B cell (primary cell): ENCODE data around the gene PML. TPM values are rescaled to one million over a fixed set of nuclear protein-coding genes. Genes with fewer than 3 reads are reported as not detected.

Source experiments
- ATAC-seq: fragments of 200-7000 bp; cut with Tn5 transposase; one replicate; pipeline ENCODE4 v1.10.0; 2021; ENCODE audit warnings: low read depth, mild to moderate bottlenecking, moderate number of reproducible peaks, moderate library complexity
- CTCF ChIA-PET: fragments of 350-600 bp; sonication (Branson Sonifier 250); formaldehyde crosslinking; loops from one replicate; lab custom pipeline; 2021; ENCODE audit warnings: antibody characterized with exemption, inconsistent platforms; lab: Charles Lee
- POLR2A ChIA-PET: fragments of 350-600 bp; sonication (Branson Sonifier 250); formaldehyde crosslinking; loops from one replicate; lab custom pipeline; 2021; ENCODE audit warnings: antibody characterized with exemption; lab: Charles Lee
- DNase-seq: peaks from one replicate; pipeline ENCODE4 v3.0.0; 2013
- H2AFZ ChIP-seq: 2 replicates; pipeline ENCODE4 v1.6.1; 2012; ENCODE audit warnings: mild to moderate bottlenecking, low read depth, low read length; ENCODE audit not compliant: insufficient read depth, poor library complexity, severe bottlenecking
- H3K27ac ChIP-seq, 2 donors: 1 replicate in 1 of 2; 2 replicates in 1 of 2; pipeline ENCODE4 v1.5.1; 2012 to 2013; ENCODE audit warnings: low read length in 2 of 2, mild to moderate bottlenecking in 2 of 2, moderate library complexity in 1 of 2
- H3K27me3 ChIP-seq, 4 experiments: fragments of 200-600 bp in 1 of 4; sonication (generic) in 1 of 4; replicated peaks in 1 of 4; 1 replicate in 2 of 4; 2 replicates in 2 of 4; pipeline versions ENCODE4 v1.6.1 to v1.7.0; 2013 to 2016; ENCODE audit warnings: low read length in 3 of 4, mild to moderate bottlenecking in 2 of 4, mixed read lengths in 1 of 4, moderate library complexity in 1 of 4; ENCODE audit not compliant: insufficient read depth in 4 of 4, control insufficient read depth in 3 of 4; ENCODE audit errors: control extremely low read depth in 1 of 4
- H3K36me3 ChIP-seq, 2 experiments: replicated peaks in 1 of 2; 1 replicate in 1 of 2; 2 replicates in 1 of 2; pipeline versions ENCODE4 v1.6.1 to v1.7.1; 2013; ENCODE audit warnings: low read length in 1 of 2; ENCODE audit not compliant: insufficient read depth in 2 of 2, control insufficient read depth in 1 of 2; ENCODE audit errors: control extremely low read depth in 1 of 2, extremely low read depth in 1 of 2
- H3K4me1 ChIP-seq, 2 donors: fragments of 200-600 bp in 1 of 2; sonication (generic) in 1 of 2; 1 replicate in 1 of 2; 2 replicates in 1 of 2; pipeline versions ENCODE4 v1.5.1 to v1.6.1; 2013 to 2017; ENCODE audit warnings: low read length in 2 of 2; ENCODE audit not compliant: control insufficient read depth in 2 of 2, insufficient read depth in 2 of 2
- H3K4me2 ChIP-seq: replicated peaks from 2 replicates; pipeline ENCODE3; 2012; ENCODE audit warnings: mild to moderate bottlenecking, low read depth, low read length; ENCODE audit not compliant: poor library complexity, severe bottlenecking
- H3K4me3 ChIP-seq, 5 experiments: fragments of 200-600 bp in 1 of 5; sonication (generic) in 1 of 5; 1 replicate in 3 of 5; 2 replicates in 2 of 5; pipeline versions ENCODE4 v1.5.1 to v1.7.0; 2011 to 2016; ENCODE audit warnings: low read length in 4 of 5, mild to moderate bottlenecking in 4 of 5, low read depth in 2 of 5, control low read depth in 1 of 5, moderate library complexity in 1 of 5; ENCODE audit not compliant: insufficient read depth in 1 of 5; ENCODE audit errors: control extremely low read depth in 1 of 5, extremely low read depth in 1 of 5
- H3K79me2 ChIP-seq: fragments of 200-600 bp; sonication (generic); one replicate; pipeline ENCODE4 v1.6.0; 2016; ENCODE audit warnings: low read length; ENCODE audit not compliant: control insufficient read depth, insufficient read depth
- H3K9ac ChIP-seq: fragments of 200-600 bp; sonication (generic); 2 replicates; pipeline ENCODE4 v1.6.1; 2017; ENCODE audit warnings: mild to moderate bottlenecking, low read length, moderate library complexity
- H3K9me3 ChIP-seq, 3 donors: one replicate each; pipeline versions ENCODE4 v1.6.1 to v1.7.1; 2013; ENCODE audit warnings: low read length in 2 of 3; ENCODE audit not compliant: control insufficient read depth in 2 of 3, insufficient read depth in 1 of 3; ENCODE audit errors: control extremely low read depth in 1 of 3
- H4K20me1 ChIP-seq: 2 replicates; pipeline ENCODE4 v1.6.0; 2012; ENCODE audit warnings: mild to moderate bottlenecking, low read length; ENCODE audit not compliant: insufficient read depth, control insufficient read depth, poor library complexity, severe bottlenecking
- H3K27ac Mint-ChIP-seq: one replicate; pipeline ENCODE4 v1.8.0; 2021; ENCODE audit warnings: mixed read lengths
- H3K27me3 Mint-ChIP-seq: one replicate; pipeline ENCODE4 v1.8.0; 2021; ENCODE audit warnings: mixed read lengths
- H3K4me1 Mint-ChIP-seq: one replicate; pipeline ENCODE4 v1.8.0; 2021; ENCODE audit warnings: mixed read lengths
- H3K4me3 Mint-ChIP-seq: one replicate; pipeline ENCODE4 v1.8.0; 2021; ENCODE audit warnings: mixed read lengths
- H3K9me3 Mint-ChIP-seq: one replicate; pipeline ENCODE4 v1.8.0; 2022; ENCODE audit warnings: mixed read lengths; ENCODE audit not compliant: insufficient read depth
- EZH2 ChIP-seq: IDR thresholded peaks from 2 replicates; pipeline ENCODE4 v1.6.1; 2012; ENCODE audit warnings: borderline replicate concordance, low read depth, mild to moderate bottlenecking, moderate library complexity, low read length; ENCODE audit not compliant: insufficient read depth, poor library complexity, severe bottlenecking
- WGBS: methylation state at CpG from one replicate; pipeline ENCODE4 v1.1.5; 2013; ENCODE audit warnings: missing lambda C conversion rate; ENCODE audit not compliant: insufficient coverage; 5-methylcytosine and 5-hydroxymethylcytosine counted together
- intact Hi-C: fragments of 100-400 bp; cut with micrococcal nuclease; formaldehyde crosslinking; loops from one replicate; pipeline ENCODE4 v1.10.0; 2022
- polyA plus RNA-seq: library from polyadenylated mRNA; depleted of rRNA; stranded (reverse); fragments of >200 nt; gene quantifications from 2 replicates; pipeline ENCODE4 v1.2.3, GENCODE V29; 2012
- total RNA-seq, 2 donors: library from RNA; stranded (reverse); fragments of 120-200 nt in 1 of 2; gene quantifications; 1 replicate in 1 of 2; 2 replicates in 1 of 2; pipeline versions ENCODE4 v1.2.3 to v1.2.4, GENCODE V29; 2013 to 2022
- TF ChIP-seq, protein P1 (sequence below): fragments of 200-600 bp; IDR thresholded peaks from one replicate; pipeline ENCODE4 v1.8.0; 2022; ENCODE audit warnings: antibody characterized with exemption, mild to moderate bottlenecking

The PML gene
- total and polyA plus RNA-seq, 2 donors (not counting 1 experiment from before 2014, with no cell fraction given), result 59.2 to 66.3 TPM

DNA sequence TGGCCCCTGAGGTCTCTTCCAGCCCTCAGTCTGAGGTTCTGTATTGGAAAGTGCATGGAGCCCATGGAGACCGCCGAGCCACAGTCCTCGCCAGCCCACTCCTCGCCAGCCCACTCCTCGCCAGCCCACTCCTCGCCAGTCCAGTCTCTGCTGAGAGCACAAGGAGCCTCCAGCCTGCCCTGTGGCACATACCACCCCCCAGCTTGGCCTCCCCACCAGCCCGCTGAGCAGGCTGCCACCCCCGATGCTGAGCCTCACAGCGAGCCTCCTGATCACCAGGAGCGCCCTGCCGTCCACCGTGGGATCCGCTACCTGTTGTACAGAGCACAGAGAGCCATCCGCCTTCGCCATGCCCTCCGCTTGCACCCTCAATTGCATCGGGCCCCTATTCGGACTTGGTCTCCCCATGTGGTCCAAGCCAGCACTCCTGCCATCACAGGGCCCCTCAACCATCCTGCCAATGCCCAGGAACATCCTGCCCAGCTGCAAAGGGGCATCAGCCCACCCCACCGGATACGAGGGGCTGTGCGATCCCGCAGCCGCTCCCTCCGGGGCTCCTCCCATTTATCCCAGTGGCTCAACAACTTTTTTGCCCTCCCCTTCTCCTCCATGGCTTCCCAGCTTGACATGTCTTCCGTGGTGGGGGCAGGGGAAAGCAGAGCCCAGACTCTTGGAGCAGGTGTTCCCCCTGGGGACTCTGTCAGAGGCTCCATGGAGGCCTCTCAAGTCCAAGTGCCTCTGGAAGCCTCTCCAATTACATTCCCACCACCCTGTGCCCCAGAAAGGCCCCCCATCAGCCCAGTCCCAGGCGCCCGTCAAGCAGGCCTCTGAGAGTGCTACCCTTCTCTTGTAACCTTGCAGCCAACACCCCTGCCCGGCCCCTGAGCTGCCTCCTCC lies 40.9 kb downstream of the PML start:
- intact Hi-C loops, result loop anchor here (5.0 kb wide), 1 partner anchor 63 kb away; no protein-coding TSS in a partner anchor
- TF ChIP-seq EZH2, result no peak
- TF ChIP-seq, protein P1, sequence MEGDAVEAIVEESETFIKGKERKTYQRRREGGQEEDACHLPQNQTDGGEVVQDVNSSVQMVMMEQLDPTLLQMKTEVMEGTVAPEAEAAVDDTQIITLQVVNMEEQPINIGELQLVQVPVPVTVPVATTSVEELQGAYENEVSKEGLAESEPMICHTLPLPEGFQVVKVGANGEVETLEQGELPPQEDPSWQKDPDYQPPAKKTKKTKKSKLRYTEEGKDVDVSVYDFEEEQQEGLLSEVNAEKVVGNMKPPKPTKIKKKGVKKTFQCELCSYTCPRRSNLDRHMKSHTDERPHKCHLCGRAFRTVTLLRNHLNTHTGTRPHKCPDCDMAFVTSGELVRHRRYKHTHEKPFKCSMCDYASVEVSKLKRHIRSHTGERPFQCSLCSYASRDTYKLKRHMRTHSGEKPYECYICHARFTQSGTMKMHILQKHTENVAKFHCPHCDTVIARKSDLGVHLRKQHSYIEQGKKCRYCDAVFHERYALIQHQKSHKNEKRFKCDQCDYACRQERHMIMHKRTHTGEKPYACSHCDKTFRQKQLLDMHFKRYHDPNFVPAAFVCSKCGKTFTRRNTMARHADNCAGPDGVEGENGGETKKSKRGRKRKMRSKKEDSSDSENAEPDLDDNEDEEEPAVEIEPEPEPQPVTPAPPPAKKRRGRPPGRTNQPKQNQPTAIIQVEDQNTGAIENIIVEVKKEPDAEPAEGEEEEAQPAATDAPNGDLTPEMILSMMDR, result no peak
- CTCF ChIA-PET, result interaction anchor here (1.2 kb wide), 1 partner anchor 13 kb away, joined by 4 read pairs; no protein-coding TSS in a partner anchor
- no peak overlapping the region for H3K9ac ChIP-seq
- WGBS, result 97% methylated on average over 25 of the region's 28 CpGs
- H3K27me3 ChIP-seq, result no peaks in the 10 kb centered on the region
- peaks cover 5% of the 10 kb centered on the region for H4K20me1 ChIP-seq
- no peaks in the 10 kb centered on the region for H3K9me3 ChIP-seq
- H3K4me1 Mint-ChIP-seq, result no peaks in the 10 kb centered on the region
- no peak overlapping the region for H3K4me3 Mint-ChIP-seq
- no peak for ATAC-seq
- H3K9me3 Mint-ChIP-seq, result no peaks in the 10 kb centered on the region
- no peak overlapping the region for H2AFZ ChIP-seq
- no peaks in the 10 kb centered on the region for H3K79me2 ChIP-seq
- H3K36me3 ChIP-seq, result peaks cover 0 to 62% of the 10 kb centered on the region in 2 experiments
- H3K4me3 ChIP-seq, result no peak overlapping the region
- no peak overlapping the region for H3K27ac Mint-ChIP-seq
- no peak for DNase-seq
- no peak overlapping the region for H3K4me2 ChIP-seq
- H3K27me3 Mint-ChIP-seq, result no peaks in the 10 kb centered on the region
- POLR2A ChIA-PET, result no interaction called here
- no peak overlapping the region for H3K27ac ChIP-seq
- no peaks in the 10 kb centered on the region for H3K4me1 ChIP-seq
